Panc1 (cell line): ENCODE measurements around the gene DNAI2. TPM values are rescaled to one million over a fixed set of nuclear protein-coding genes. Genes with fewer than 3 reads are reported as not detected.

Source experiments
- ATAC-seq: fragments of 200-7000 bp; cut with Tn5 transposase; 2 replicates; pipeline ENCODE4 v1.9.1; 2020; ENCODE audit warnings: mild to moderate bottlenecking, moderate library complexity
- BruUV-seq: library from RNA; stranded (reverse); fragments of 400-500 nt; replicated peaks from 2 replicates; lab custom pipeline; 2021; lab: Mats Ljungman, UMichigan
- CTCF ChIA-PET: fragments of 300-600 bp; sonication (Branson Sonifier 250); formaldehyde crosslinking; loops from one replicate; lab custom pipeline; 2022; ENCODE audit warnings: antibody characterized with exemption; lab: Charles Lee
- POLR2A ChIA-PET: fragments of 300-600 bp; sonication (Branson Sonifier 250); formaldehyde crosslinking; loops from one replicate; lab custom pipeline; 2022; ENCODE audit warnings: antibody characterized with exemption; lab: Charles Lee
- DNase-seq: peaks from one replicate; pipeline ENCODE4 v3.0.0-alpha.2; 2010; ENCODE audit warnings: low read depth, low spot score
- H3K27ac ChIP-seq: 2 replicates; pipeline ENCODE4 v1.5.1; 2011; ENCODE audit warnings: mild to moderate bottlenecking, low read length, inconsistent platforms
- H3K27me3 ChIP-seq: fragments of 200-500 bp; sonication (Bioruptor generic); 2 replicates; pipeline ENCODE4 v1.6.0; 2014; ENCODE audit warnings: low read length, inconsistent platforms; ENCODE audit not compliant: control insufficient read depth, insufficient read depth
- H3K36me3 ChIP-seq: fragments of 200-500 bp; sonication (Bioruptor generic); 2 replicates; pipeline ENCODE4 v1.5.1; 2014; ENCODE audit warnings: inconsistent platforms, mild to moderate bottlenecking, low read length, moderate library complexity; ENCODE audit not compliant: control insufficient read depth, insufficient read depth
- H3K4me1 ChIP-seq: 2 replicates; pipeline ENCODE4 v1.5.1; 2011; ENCODE audit warnings: inconsistent platforms, mild to moderate bottlenecking, low read length, moderate library complexity; ENCODE audit not compliant: control insufficient read depth, insufficient read depth
- H3K4me3 ChIP-seq, 2 experiments: 2 replicates each; pipeline ENCODE4 v1.5.1; 2011 to 2012; ENCODE audit warnings: low read depth in 2 of 2, low read length in 2 of 2, mild to moderate bottlenecking in 2 of 2, inconsistent platforms in 1 of 2, moderate library complexity in 1 of 2
- H3K9me3 ChIP-seq: fragments of 200-500 bp; sonication (Bioruptor generic); 2 replicates; pipeline ENCODE4 v1.5.1; 2014; ENCODE audit warnings: low read depth, mild to moderate bottlenecking, inconsistent platforms, low read length, moderate library complexity; ENCODE audit not compliant: control insufficient read depth, insufficient read depth
- POLR2AphosphoS5 ChIP-seq: IDR thresholded peaks from 2 replicates; pipeline ENCODE4 v1.6.1; 2012; ENCODE audit warnings: mild to moderate bottlenecking, low read depth, low read length, moderate library complexity
- SIN3A ChIP-seq: IDR thresholded peaks from 2 replicates; pipeline ENCODE4 v1.6.1; 2012; ENCODE audit warnings: low read depth, mild to moderate bottlenecking, low read length, moderate library complexity, borderline replicate concordance; ENCODE audit not compliant: insufficient read depth
- TCF7L2 ChIP-seq: IDR thresholded peaks from 2 replicates; pipeline ENCODE4 v1.6.1; 2011; ENCODE audit warnings: mild to moderate bottlenecking, low read depth, low read length, inconsistent platforms
- in situ Hi-C: cut with HindIII; loops from 2 replicates; pipeline ENCODE4 v1.10.0; 2016; ENCODE audit warnings: low sequenced_read_pairs, low pct_unique_long_range_greater_than_20kb
- intact Hi-C: fragments of 100-400 bp; cut with micrococcal nuclease; formaldehyde crosslinking; loops from one replicate; pipeline ENCODE4 v1.10.0; 2022; ENCODE audit not compliant: unreplicated experiment
- total RNA-seq: library from RNA; stranded (reverse); gene quantifications from one replicate; pipeline ENCODE4 v1.2.1, GENCODE V29; 2021; ENCODE audit not compliant: unreplicated experiment
- TF ChIP-seq, protein P1 (sequence below), 2 experiments: IDR thresholded peaks; 2 replicates each; pipeline ENCODE4 v1.6.1; 2011 to 2012; ENCODE audit warnings: low read depth in 2 of 2, control low read depth in 1 of 2, low read length in 1 of 2, mild to moderate bottlenecking in 1 of 2, moderate library complexity in 1 of 2; ENCODE audit not compliant: insufficient read depth in 1 of 2
- TF ChIP-seq, protein P2 (sequence below): fragments of 450-650 bp; IDR thresholded peaks from 2 replicates; pipeline ENCODE4 v1.5.1; 2017; ENCODE audit warnings: mild to moderate bottlenecking

DNAI2 gene
- total RNA-seq, 1 experiment from 2014 or later, result not detected

DNA sequence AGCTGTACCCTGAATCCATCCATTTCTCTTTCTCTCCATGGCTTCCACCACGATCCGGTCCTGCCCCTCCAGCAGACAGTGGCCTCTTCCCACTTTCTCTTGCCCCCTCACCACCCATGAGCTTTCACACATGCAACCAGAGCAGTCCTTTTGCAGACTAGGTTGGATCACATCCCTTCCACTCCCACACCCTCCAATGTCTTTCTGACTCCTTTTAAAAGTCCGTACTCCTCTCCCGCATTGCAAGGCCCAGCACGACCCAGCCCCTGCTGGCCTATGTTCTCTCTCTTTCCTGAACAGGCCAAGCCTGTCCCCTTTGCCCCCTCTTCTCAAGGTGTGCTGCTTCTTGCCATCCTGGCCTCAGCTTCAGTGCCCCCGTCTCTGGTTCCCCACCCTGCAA lies 22.5 kb upstream of the DNAI2 start:
- Histone ChIP-seq H3K27ac (no peak overlapping the region), H3K9me3 (no peaks in the 10 kb centered on the region), H3K27me3 (no peaks in the 10 kb centered on the region), H3K36me3 (no peaks in the 10 kb centered on the region), H3K4me3 (no peak overlapping the region), H3K4me1 (no peaks in the 10 kb centered on the region)
- TF ChIP-seq, protein P1, sequence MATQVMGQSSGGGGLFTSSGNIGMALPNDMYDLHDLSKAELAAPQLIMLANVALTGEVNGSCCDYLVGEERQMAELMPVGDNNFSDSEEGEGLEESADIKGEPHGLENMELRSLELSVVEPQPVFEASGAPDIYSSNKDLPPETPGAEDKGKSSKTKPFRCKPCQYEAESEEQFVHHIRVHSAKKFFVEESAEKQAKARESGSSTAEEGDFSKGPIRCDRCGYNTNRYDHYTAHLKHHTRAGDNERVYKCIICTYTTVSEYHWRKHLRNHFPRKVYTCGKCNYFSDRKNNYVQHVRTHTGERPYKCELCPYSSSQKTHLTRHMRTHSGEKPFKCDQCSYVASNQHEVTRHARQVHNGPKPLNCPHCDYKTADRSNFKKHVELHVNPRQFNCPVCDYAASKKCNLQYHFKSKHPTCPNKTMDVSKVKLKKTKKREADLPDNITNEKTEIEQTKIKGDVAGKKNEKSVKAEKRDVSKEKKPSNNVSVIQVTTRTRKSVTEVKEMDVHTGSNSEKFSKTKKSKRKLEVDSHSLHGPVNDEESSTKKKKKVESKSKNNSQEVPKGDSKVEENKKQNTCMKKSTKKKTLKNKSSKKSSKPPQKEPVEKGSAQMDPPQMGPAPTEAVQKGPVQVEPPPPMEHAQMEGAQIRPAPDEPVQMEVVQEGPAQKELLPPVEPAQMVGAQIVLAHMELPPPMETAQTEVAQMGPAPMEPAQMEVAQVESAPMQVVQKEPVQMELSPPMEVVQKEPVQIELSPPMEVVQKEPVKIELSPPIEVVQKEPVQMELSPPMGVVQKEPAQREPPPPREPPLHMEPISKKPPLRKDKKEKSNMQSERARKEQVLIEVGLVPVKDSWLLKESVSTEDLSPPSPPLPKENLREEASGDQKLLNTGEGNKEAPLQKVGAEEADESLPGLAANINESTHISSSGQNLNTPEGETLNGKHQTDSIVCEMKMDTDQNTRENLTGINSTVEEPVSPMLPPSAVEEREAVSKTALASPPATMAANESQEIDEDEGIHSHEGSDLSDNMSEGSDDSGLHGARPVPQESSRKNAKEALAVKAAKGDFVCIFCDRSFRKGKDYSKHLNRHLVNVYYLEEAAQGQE (IDR thresholded peaks at IDR 0.05; ENCODE audit: insufficient read depth in 1 of 2, low read depth in 2 of 2, low read length in 1 of 2), result no peak
- TF ChIP-seq, protein P2, sequence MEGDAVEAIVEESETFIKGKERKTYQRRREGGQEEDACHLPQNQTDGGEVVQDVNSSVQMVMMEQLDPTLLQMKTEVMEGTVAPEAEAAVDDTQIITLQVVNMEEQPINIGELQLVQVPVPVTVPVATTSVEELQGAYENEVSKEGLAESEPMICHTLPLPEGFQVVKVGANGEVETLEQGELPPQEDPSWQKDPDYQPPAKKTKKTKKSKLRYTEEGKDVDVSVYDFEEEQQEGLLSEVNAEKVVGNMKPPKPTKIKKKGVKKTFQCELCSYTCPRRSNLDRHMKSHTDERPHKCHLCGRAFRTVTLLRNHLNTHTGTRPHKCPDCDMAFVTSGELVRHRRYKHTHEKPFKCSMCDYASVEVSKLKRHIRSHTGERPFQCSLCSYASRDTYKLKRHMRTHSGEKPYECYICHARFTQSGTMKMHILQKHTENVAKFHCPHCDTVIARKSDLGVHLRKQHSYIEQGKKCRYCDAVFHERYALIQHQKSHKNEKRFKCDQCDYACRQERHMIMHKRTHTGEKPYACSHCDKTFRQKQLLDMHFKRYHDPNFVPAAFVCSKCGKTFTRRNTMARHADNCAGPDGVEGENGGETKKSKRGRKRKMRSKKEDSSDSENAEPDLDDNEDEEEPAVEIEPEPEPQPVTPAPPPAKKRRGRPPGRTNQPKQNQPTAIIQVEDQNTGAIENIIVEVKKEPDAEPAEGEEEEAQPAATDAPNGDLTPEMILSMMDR, result no peak
- TF ChIP-seq SIN3A, result no peak
- BruUV-seq, result no TSS peak
- ATAC-seq (no peak), DNase-seq (no peak)
- intact Hi-C loops (no loop called here), in situ Hi-C loops (no loop called here)
- POLR2A ChIA-PET, result no interaction called here
- CTCF ChIA-PET, result interaction anchor here (0.5 kb wide), 1 partner anchor 70 kb away, joined by 4 read pairs; no protein-coding TSS in a partner anchor

DNA sequence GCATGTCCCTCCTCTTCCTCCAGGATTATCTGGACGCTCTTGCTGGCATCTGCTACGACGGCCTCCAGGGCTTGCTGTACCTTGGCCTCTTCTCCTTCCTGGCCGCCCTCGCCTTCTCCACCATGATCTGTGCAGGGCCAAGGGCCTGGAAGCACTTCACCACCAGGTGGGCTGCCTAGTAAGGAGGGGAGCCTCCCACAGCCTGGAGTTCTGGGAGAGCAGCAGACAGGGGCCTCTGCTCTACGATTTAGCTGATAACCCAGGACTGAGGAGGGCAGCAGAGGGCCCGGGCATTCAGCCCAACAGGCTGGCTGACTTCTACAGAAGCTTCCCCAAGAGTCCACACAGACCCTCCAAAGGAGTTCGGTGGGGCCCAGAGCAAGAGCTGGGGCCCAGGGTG lies 21.8 kb upstream of the DNAI2 start:
- Histone ChIP-seq H3K27me3 (no peaks in the 10 kb centered on the region), H3K36me3 (no peaks in the 10 kb centered on the region), H3K27ac (no peak overlapping the region), H3K4me1 (no peaks in the 10 kb centered on the region), H3K4me3 (no peak overlapping the region), H3K9me3 (no peaks in the 10 kb centered on the region)
- POLR2A ChIA-PET, result no interaction called here
- intact Hi-C loops (no loop called here), in situ Hi-C loops (no loop called here)
- ATAC-seq, result no peak
- TF ChIP-seq SIN3A, result no peak
- CTCF ChIA-PET, result interaction anchor here (0.7 kb wide), 1 partner anchor 44 kb away, joined by 3 read pairs; no protein-coding TSS in a partner anchor
- DNase-seq, result no peak
- BruUV-seq, result no TSS peak

DNA sequence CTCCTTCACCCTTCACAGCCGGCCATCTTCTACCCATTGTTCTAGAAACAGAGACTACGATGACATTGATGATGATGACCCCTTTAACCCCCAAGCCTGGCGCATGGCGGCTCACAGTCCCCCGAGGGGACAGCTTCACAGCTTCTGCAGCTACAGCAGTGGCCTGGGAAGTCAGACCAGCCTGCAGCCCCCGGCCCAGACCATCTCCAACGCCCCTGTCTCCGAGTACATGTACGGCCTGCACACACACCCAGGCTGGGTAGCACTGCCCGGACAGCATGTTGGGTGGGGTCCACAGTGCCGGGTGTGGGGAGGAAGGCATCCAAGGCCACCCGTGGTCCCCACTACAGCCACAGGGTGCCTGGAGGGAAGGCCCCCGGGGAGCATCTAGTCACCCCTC lies 21.0 kb upstream of the DNAI2 start:
- CTCF ChIA-PET, result interaction anchor here (0.7 kb wide), 1 partner anchor 43 kb away, joined by 3 read pairs; no protein-coding TSS in a partner anchor
- no peaks in the 10 kb centered on the region for H3K27me3 ChIP-seq
- no peaks in the 10 kb centered on the region for H3K36me3 ChIP-seq
- ATAC-seq (no peak), DNase-seq (no peak)
- H3K4me1 ChIP-seq, result no peaks in the 10 kb centered on the region
- H3K4me3 ChIP-seq, result no peak overlapping the region
- H3K9me3 ChIP-seq, result no peaks in the 10 kb centered on the region
- no peak overlapping the region for H3K27ac ChIP-seq
- in situ Hi-C loops (no loop called here), intact Hi-C loops (no loop called here)
- no TSS peak for BruUV-seq
- POLR2A ChIA-PET, result no interaction called here
- TF ChIP-seq, protein P1 (IDR thresholded peaks at IDR 0.05; ENCODE audit: insufficient read depth in 1 of 2, low read depth in 2 of 2, low read length in 1 of 2), result no peak
- TF ChIP-seq, protein P2, result no peak
- TF ChIP-seq POLR2AphosphoS5, result no peak
- TF ChIP-seq TCF7L2, result no peak
- no peak for TF ChIP-seq SIN3A
